IPS-NIHi7 (cell line): Measurements from ENCODE around the gene ADARB1.

Experiments used
- DNase-seq: peaks from one replicate; pipeline ENCODE4 v3.0.0; 2012; ENCODE audit warnings: mixed read lengths; ENCODE audit errors: extremely low spot score

The ADARB1 gene

GRCh38 chr21:45093035-45093532 is 18.7 kb downstream of the ADARB1 start:
- no peak for DNase-seq

GRCh38 chr21:45094412-45094811 is 20.0 kb downstream of the ADARB1 start:
- DNase-seq = no peak

- no peak for DNase-seq
Observed at GRCh38 chr21:45095505-45095904, 21.1 kb downstream of the ADARB1 start.

- no peak for DNase-seq
Observed at GRCh38 chr21:45096217-45096616, 21.8 kb downstream of the ADARB1 start.

- DNase-seq = no peak
Observed at GRCh38 chr21:45097827-45098387, 23.5 kb downstream of the ADARB1 start.

GRCh38 chr21:45098867-45099266 is 24.5 kb downstream of the ADARB1 start:
- DNase-seq = peak; percentile 43

- no peak for DNase-seq
Observed at GRCh38 chr21:45099571-45099970, 25.2 kb downstream of the ADARB1 start.

GRCh38 chr21:45100866-45101265 is 26.5 kb downstream of the ADARB1 start:
- no peak for DNase-seq

GRCh38 chr21:45102391-45102932 is 28.1 kb downstream of the ADARB1 start:
- DNase-seq = no peak

- DNase-seq = no peak
Observed at GRCh38 chr21:45103971-45104520, 29.7 kb downstream of the ADARB1 start.

- DNase-seq = no peak
Observed at GRCh38 chr21:45104560-45104959, 30.2 kb downstream of the ADARB1 start.

GRCh38 chr21:45105906-45106485 is 31.6 kb downstream of the ADARB1 start:
- no peak for DNase-seq

GRCh38 chr21:45108034-45108790 is 33.8 kb downstream of the ADARB1 start:
- no peak for DNase-seq

- no peak for DNase-seq
Observed at GRCh38 chr21:45108808-45109781, 34.7 kb downstream of the ADARB1 start.

GRCh38 chr21:45109831-45110492 is 35.6 kb downstream of the ADARB1 start:
- DNase-seq = no peak

- no peak for DNase-seq
Observed at GRCh38 chr21:45110873-45111624, 36.7 kb downstream of the ADARB1 start.

GRCh38 chr21:45111703-45112102 is 37.3 kb downstream of the ADARB1 start:
- DNase-seq = no peak

- DNase-seq = no peak
Observed at GRCh38 chr21:45112371-45112770, 38.0 kb downstream of the ADARB1 start.

- no peak for DNase-seq
Observed at GRCh38 chr21:45113543-45113942, 39.2 kb downstream of the ADARB1 start.

GRCh38 chr21:45114072-45114471 is 39.7 kb downstream of the ADARB1 start:
- no peak for DNase-seq
